HEK293 (cell line): ENCODE results near the gene DYNC2I2.

Experiments used
- CTCF ChIA-PET: fragments of 350-600 bp; formaldehyde crosslinking; extraction: SDS; loops from one replicate; lab custom pipeline; 2021; ENCODE audit warnings: antibody characterized with exemption; lab: Yijun Ruan, JAX
- POLR2A ChIA-PET: fragments of 300-600 bp; formaldehyde crosslinking; extraction: SDS; loops from one replicate; lab custom pipeline; 2020; ENCODE audit warnings: antibody characterized with exemption, inconsistent platforms; lab: Yijun Ruan, JAX
- H3K27ac ChIP-seq: fragments of 200-500 bp; sonication (Bioruptor generic); 2 replicates; pipeline ENCODE4 v1.5.1; 2014; ENCODE audit warnings: low read depth, low read length, control low read depth, inconsistent platforms; ENCODE audit errors: extremely low read depth
- H3K36me3 ChIP-seq, 2 experiments: fragments of 200-500 bp in 1 of 2; sonication (Bioruptor generic) in 1 of 2; 1 replicate in 1 of 2; 2 replicates in 1 of 2; pipeline ENCODE4 v1.5.1; 2014 to 2017; ENCODE audit warnings: inconsistent platforms in 2 of 2, low read length in 2 of 2; ENCODE audit not compliant: control insufficient read depth in 2 of 2, insufficient read depth in 1 of 2
- H3K4me1 ChIP-seq: fragments of 200-500 bp; sonication (Bioruptor generic); 2 replicates; pipeline ENCODE4 v1.5.1; 2014; ENCODE audit warnings: mild to moderate bottlenecking, low read length, inconsistent platforms; ENCODE audit not compliant: control insufficient read depth, insufficient read depth
- H3K4me3 ChIP-seq: 2 replicates; pipeline ENCODE4 v1.5.1; 2011; ENCODE audit warnings: low read depth, mild to moderate bottlenecking, control low read depth, low read length, moderate library complexity
- H3K9me3 ChIP-seq: fragments of 200-500 bp; sonication (Bioruptor generic); 2 replicates; pipeline ENCODE4 v1.5.1; 2014; ENCODE audit warnings: low read depth, low read length, inconsistent platforms; ENCODE audit not compliant: control insufficient read depth, insufficient read depth
- BCL6B ChIP-seq: fragments of 450-650 bp; formaldehyde crosslinking; IDR thresholded peaks from 2 replicates; pipeline ENCODE4 v1.5.1; 2017; ENCODE audit warnings: missing biosample characterization, missing genetic modification characterization
- GLI2 ChIP-seq: fragments of 450-650 bp; formaldehyde crosslinking; IDR thresholded peaks from 2 replicates; pipeline ENCODE4; 2017; ENCODE audit warnings: missing biosample characterization, missing genetic modification characterization, low read depth, borderline replicate concordance
- OSR2 ChIP-seq: fragments of 450-650 bp; formaldehyde crosslinking; IDR thresholded peaks from 2 replicates; pipeline ENCODE4 v1.5.1; 2016; ENCODE audit warnings: missing biosample characterization, missing genetic modification characterization
- REPIN1 ChIP-seq: fragments of 450-650 bp; formaldehyde crosslinking; IDR thresholded peaks from 2 replicates; pipeline ENCODE4 v1.5.1; 2017; ENCODE audit warnings: missing biosample characterization, missing genetic modification characterization, low read depth
- SETDB1 ChIP-seq: IDR thresholded peaks from one replicate; pipeline ENCODE4 v1.6.1; 2017; ENCODE audit warnings: mild to moderate bottlenecking, low read length, moderate library complexity, mixed read lengths; ENCODE audit not compliant: insufficient read length
- ZBTB48 ChIP-seq: fragments of 450-650 bp; formaldehyde crosslinking; IDR thresholded peaks from 2 replicates; pipeline ENCODE4 v1.5.1; 2016; ENCODE audit warnings: missing biosample characterization, missing genetic modification characterization
- ZFP37 ChIP-seq: fragments of 450-650 bp; formaldehyde crosslinking; IDR thresholded peaks from 2 replicates; pipeline ENCODE4 v1.5.1; 2016; ENCODE audit warnings: missing biosample characterization, missing genetic modification characterization
- ZIC2 ChIP-seq: fragments of 450-650 bp; formaldehyde crosslinking; IDR thresholded peaks from 2 replicates; pipeline ENCODE4 v1.5.1; 2016; ENCODE audit warnings: missing biosample characterization, missing genetic modification characterization
- ZNF140 ChIP-seq: fragments of 450-650 bp; formaldehyde crosslinking; IDR thresholded peaks from 2 replicates; pipeline ENCODE4 v1.5.1; 2016; ENCODE audit warnings: missing biosample characterization, missing genetic modification characterization
- ZNF19 ChIP-seq: fragments of 450-650 bp; formaldehyde crosslinking; IDR thresholded peaks from 2 replicates; pipeline ENCODE4; 2016; ENCODE audit warnings: missing biosample characterization, missing genetic modification characterization, low read depth
- ZNF2 ChIP-seq: fragments of 450-650 bp; formaldehyde crosslinking; IDR thresholded peaks from 2 replicates; pipeline ENCODE4 v1.5.1; 2016; ENCODE audit warnings: missing biosample characterization, missing genetic modification characterization
- ZNF26 ChIP-seq: fragments of 450-650 bp; formaldehyde crosslinking; IDR thresholded peaks from 2 replicates; pipeline ENCODE4 v1.5.1; 2016; ENCODE audit warnings: missing biosample characterization, missing genetic modification characterization
- ZNF280D ChIP-seq: fragments of 450-650 bp; formaldehyde crosslinking; IDR thresholded peaks from 2 replicates; pipeline ENCODE4 v1.5.1; 2016; ENCODE audit warnings: missing biosample characterization, missing genetic modification characterization
- ZNF292 ChIP-seq: fragments of 450-650 bp; formaldehyde crosslinking; IDR thresholded peaks from 2 replicates; pipeline ENCODE4 v1.5.1; 2016; ENCODE audit warnings: low read depth, missing biosample characterization, missing genetic modification characterization, borderline replicate concordance
- ZNF335 ChIP-seq: fragments of 450-650 bp; formaldehyde crosslinking; conservative IDR thresholded peaks from 2 replicates; pipeline ENCODE4 v1.5.1; 2016; ENCODE audit warnings: missing biosample characterization, missing genetic modification characterization
- ZNF398 ChIP-seq: fragments of 450-650 bp; formaldehyde crosslinking; IDR thresholded peaks from 2 replicates; pipeline ENCODE4 v1.5.1; 2017; ENCODE audit warnings: missing biosample characterization, missing genetic modification characterization
- ZNF664 ChIP-seq: fragments of 450-650 bp; formaldehyde crosslinking; IDR thresholded peaks from 2 replicates; pipeline ENCODE4 v1.5.1; 2016; ENCODE audit warnings: missing biosample characterization, missing genetic modification characterization
- ZNF701 ChIP-seq: fragments of 450-650 bp; formaldehyde crosslinking; IDR thresholded peaks from 2 replicates; pipeline ENCODE4 v1.5.1; 2016; ENCODE audit warnings: missing biosample characterization, missing genetic modification characterization
- ZNF791 ChIP-seq: fragments of 450-650 bp; formaldehyde crosslinking; IDR thresholded peaks from 2 replicates; pipeline ENCODE4 v1.5.1; 2016; ENCODE audit warnings: missing biosample characterization, missing genetic modification characterization
- ZNF830 ChIP-seq: fragments of 450-650 bp; IDR thresholded peaks from 2 replicates; pipeline ENCODE4 v1.5.0; 2018; ENCODE audit warnings: missing biosample characterization, missing genetic modification characterization, low read depth, mild to moderate bottlenecking, moderate library complexity
- ZSCAN30 ChIP-seq: fragments of 450-650 bp; IDR thresholded peaks from 2 replicates; pipeline ENCODE4 v1.5.1; 2018; ENCODE audit warnings: missing biosample characterization, mild to moderate bottlenecking, missing genetic modification characterization, moderate library complexity
- TF ChIP-seq, protein P1 (sequence below): fragments of 450-650 bp; formaldehyde crosslinking; IDR thresholded peaks from 2 replicates; pipeline ENCODE4 v1.5.1; 2016; ENCODE audit warnings: missing biosample characterization, missing genetic modification characterization
- TF ChIP-seq, protein P2 (sequence below): fragments of 450-650 bp; formaldehyde crosslinking; IDR thresholded peaks from 2 replicates; pipeline ENCODE4 v1.5.1; 2017; ENCODE audit warnings: missing biosample characterization, missing genetic modification characterization
- TF ChIP-seq, protein P3 (sequence below): fragments of 450-650 bp; formaldehyde crosslinking; IDR thresholded peaks from 2 replicates; pipeline ENCODE4 v1.5.1; 2017; ENCODE audit warnings: missing biosample characterization, mild to moderate bottlenecking, missing genetic modification characterization, moderate library complexity

The DYNC2I2 gene

DNA sequence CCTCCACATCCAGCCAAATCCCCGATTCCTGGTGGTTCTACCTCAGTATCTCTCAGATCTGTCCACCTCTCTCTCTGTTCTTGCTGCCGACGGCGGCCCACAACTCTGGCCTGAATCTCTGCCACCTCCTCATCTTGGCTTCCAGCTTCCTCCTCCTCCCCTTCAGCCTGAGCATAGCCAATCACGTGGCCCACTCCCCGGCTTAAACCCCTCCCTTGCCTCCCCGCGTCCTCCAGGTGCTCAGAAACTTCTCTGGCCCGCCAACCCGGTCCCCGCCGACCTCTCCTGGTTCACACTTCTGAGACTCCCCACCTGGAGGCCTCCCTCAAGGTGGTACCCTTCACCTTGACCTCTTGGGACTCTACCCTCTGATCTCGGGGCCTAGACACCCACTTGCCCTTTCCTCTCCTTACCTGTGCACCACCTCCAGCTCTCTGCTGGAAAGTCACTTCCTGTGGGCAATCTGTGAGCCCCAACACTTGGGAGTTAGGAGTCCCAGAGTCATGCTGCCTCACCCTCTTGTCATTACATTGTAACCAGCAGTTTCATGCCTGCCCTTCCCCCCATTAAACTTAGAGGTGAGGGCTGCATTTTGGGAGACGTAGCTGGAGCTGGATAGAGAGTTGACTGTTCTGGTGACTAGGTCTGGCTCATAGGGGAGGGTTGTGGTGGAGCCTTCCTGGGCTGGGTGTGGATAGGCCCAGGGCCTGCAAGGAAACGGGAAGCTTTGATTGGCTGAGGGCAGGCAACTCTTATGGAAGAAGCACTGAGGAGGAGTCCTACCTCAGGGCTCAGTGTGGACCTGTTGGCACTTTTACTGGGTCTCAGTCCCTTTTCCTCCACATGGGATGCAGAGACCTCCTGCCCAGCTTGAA lies 27.9 kb upstream of the DYNC2I2 start (continued):
- TF ChIP-seq BCL6B (no peak), ZNF701 (tag by site-specific recombination) (no peak), ZNF280D (tag by site-specific recombination) (no peak), ZNF398 (tag by site-specific recombination) (peak; percentile 41; the same call in 1 of the 2 replicates), ZNF830 (tag by site-specific recombination) (no peak), ZNF19 (tag by site-specific recombination) (no peak), SETDB1 (no peak), ZNF26 (tag by site-specific recombination) (no peak), ZNF2 (tag by site-specific recombination) (no peak; the same call in 1 of the 2 replicates), ZIC2 (tag by site-specific recombination) (peak; percentile 24; the same call in 1 of the 2 replicates), ZNF664 (tag by site-specific recombination) (no peak), ZNF292 (tag by site-specific recombination) (no peak), REPIN1 (tag by site-specific recombination) (no peak), ZNF140 (no peak)
- TF ChIP-seq, protein P1, sequence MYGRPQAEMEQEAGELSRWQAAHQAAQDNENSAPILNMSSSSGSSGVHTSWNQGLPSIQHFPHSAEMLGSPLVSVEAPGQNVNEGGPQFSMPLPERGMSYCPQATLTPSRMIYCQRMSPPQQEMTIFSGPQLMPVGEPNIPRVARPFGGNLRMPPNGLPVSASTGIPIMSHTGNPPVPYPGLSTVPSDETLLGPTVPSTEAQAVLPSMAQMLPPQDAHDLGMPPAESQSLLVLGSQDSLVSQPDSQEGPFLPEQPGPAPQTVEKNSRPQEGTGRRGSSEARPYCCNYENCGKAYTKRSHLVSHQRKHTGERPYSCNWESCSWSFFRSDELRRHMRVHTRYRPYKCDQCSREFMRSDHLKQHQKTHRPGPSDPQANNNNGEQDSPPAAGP (tag by site-specific recombination): peak; percentile 11; the same call in 1 of the 2 replicates

GRCh38 chr9:128684065-128684324 lies 27.3 kb upstream of the DYNC2I2 start:
- no peaks in the 10 kb centered on the region for H3K9me3 ChIP-seq
- CTCF ChIA-PET: no interaction called here
- H3K4me1 ChIP-seq: no peaks in the 10 kb centered on the region
- H3K27ac ChIP-seq: peak overlapping the region; percentile 78
- POLR2A ChIA-PET: interaction anchor here (0.6 to 2.3 kb wide), 15 partner anchors 8 to 146 kb away, joined by 3 to 16 read pairs (median 7); partner anchors contain the start of genes DYNC2I2, ENDOG, PKN3 and SPOUT1
- peak overlapping the region; percentile 65 for H3K4me3 ChIP-seq
- no peaks in the 10 kb centered on the region; a peak in 1 of 3 replicates for H3K36me3 ChIP-seq
- no peak for TF ChIP-seq OSR2 (tag by site-specific recombination)
- TF ChIP-seq ZNF335 (tag by site-specific recombination): 0 out of 2 replicates have a peak, but pooled peaks have one; percentile 36
- TF ChIP-seq ZFP37 (tag by site-specific recombination): no peak
- TF ChIP-seq, protein P2, sequence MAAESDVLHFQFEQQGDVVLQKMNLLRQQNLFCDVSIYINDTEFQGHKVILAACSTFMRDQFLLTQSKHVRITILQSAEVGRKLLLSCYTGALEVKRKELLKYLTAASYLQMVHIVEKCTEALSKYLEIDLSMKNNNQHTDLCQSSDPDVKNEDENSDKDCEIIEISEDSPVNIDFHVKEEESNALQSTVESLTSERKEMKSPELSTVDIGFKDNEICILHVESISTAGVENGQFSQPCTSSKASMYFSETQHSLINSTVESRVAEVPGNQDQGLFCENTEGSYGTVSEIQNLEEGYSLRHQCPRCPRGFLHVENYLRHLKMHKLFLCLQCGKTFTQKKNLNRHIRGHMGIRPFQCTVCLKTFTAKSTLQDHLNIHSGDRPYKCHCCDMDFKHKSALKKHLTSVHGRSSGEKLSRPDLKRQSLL: no peak
- TF ChIP-seq, protein P3, sequence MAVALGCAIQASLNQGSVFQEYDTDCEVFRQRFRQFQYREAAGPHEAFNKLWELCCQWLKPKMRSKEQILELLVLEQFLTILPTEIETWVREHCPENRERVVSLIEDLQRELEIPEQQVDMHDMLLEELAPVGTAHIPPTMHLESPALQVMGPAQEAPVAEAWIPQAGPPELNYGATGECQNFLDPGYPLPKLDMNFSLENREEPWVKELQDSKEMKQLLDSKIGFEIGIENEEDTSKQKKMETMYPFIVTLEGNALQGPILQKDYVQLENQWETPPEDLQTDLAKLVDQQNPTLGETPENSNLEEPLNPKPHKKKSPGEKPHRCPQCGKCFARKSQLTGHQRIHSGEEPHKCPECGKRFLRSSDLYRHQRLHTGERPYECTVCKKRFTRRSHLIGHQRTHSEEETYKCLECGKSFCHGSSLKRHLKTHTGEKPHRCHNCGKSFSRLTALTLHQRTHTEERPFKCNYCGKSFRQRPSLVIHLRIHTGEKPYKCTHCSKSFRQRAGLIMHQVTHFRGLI: no peak
- TF ChIP-seq ZNF2 (tag by site-specific recombination): no peak; the same call in 1 of the 2 replicates
- TF ChIP-seq GLI2 (tag by site-specific recombination): no peak
- no peak for TF ChIP-seq ZSCAN30 (tag by site-specific recombination)
- TF ChIP-seq ZNF791: no peak
- peak; percentile 89 for TF ChIP-seq ZBTB48 (tag by site-specific recombination)
- TF ChIP-seq SETDB1: no peak
